Esophagus squamous epithelium (tissue), 5 donors: ENCODE measurements around the gene ENTPD2. TPM values are rescaled to one million over a fixed set of nuclear protein-coding genes. Genes with fewer than 3 reads are reported as not detected.

Source experiments
- DNase-seq: peaks from one replicate; lab custom pipeline; 2025; lab: John Stamatoyannopoulos, UW
- H3K27ac ChIP-seq, 4 donors: fragments of 200-600 bp; sonication (generic); one replicate each; pipeline ENCODE4 v1.5.1; 2016 to 2019; ENCODE audit warnings: mild to moderate bottlenecking in 1 of 4
- H3K27me3 ChIP-seq, 4 donors: fragments of 200-600 bp; sonication (generic); 1 replicate in 3 of 4; 2 replicates in 1 of 4; pipeline versions ENCODE4 v1.5.1 to v1.6.0; 2017 to 2021; ENCODE audit warnings: antibody characterized with exemption in 1 of 4
- H3K36me3 ChIP-seq, 3 donors: fragments of 200-600 bp; sonication (generic); one replicate each; pipeline ENCODE4 v1.5.1; 2016 to 2019
- H3K4me1 ChIP-seq, 3 donors: fragments of 200-600 bp; sonication (generic); one replicate each; pipeline ENCODE4 v1.5.1; 2017 to 2019
- H3K4me3 ChIP-seq, 4 donors: fragments of 200-600 bp; sonication (generic); 1 replicate in 3 of 4; 2 replicates in 1 of 4; pipeline ENCODE4 v1.5.1; 2016 to 2019; ENCODE audit warnings: mild to moderate bottlenecking in 2 of 4, moderate library complexity in 1 of 4
- H3K9me3 ChIP-seq, 3 donors: fragments of 200-600 bp; sonication (generic); one replicate each; pipeline ENCODE4 v1.5.1; 2016 to 2019
- CTCF ChIP-seq, 6 experiments: fragments of 450-650 bp in 4 of 6; fragments of 200-600 bp in 2 of 6; sonication (generic) in 2 of 6; IDR thresholded peaks; one replicate each; pipeline ENCODE4 v1.5.1; 2016 to 2019; ENCODE audit warnings: antibody characterized with exemption in 6 of 6, mild to moderate bottlenecking in 4 of 6, moderate library complexity in 4 of 6
- POLR2A ChIP-seq, 4 donors: fragments of 450-650 bp; IDR thresholded peaks; one replicate each; pipeline ENCODE4 v1.6.1; 2017; ENCODE audit warnings: antibody characterized with exemption in 4 of 4, mild to moderate bottlenecking in 4 of 4, moderate library complexity in 3 of 4
- WGBS, 2 donors: methylation state at CpG; one replicate each; pipeline ENCODE4 v1.1.5; 2018; 5-methylcytosine and 5-hydroxymethylcytosine counted together
- intact Hi-C: fragments of 100-400 bp; cut with DNase I; formaldehyde crosslinking; loops from one replicate; pipeline ENCODE4 v1.15.0; 2022
- small RNA-seq, 4 donors: library from RNA; depleted of rRNA; stranded (forward); fragments of <200 nt; gene quantifications; one replicate each; pipeline ENCODE3, GENCODE V24; 2016
- total RNA-seq, 4 donors: library from RNA; depleted of rRNA; stranded (reverse); fragments of >200 nt; gene quantifications; one replicate each; pipeline ENCODE4 v1.1.0, GENCODE V29; 2016
- donor health status: DM: yes; HTN: yes; CAD: no.

The ENTPD2 gene
- total RNA-seq, 4 donors from 2014 or later, result 0.47 to 1.3 (median 0.86) TPM

- Histone ChIP-seq H3K9me3 (no peaks in the 10 kb centered on the region), H3K4me1 (peaks cover 24 to 50% (median 27%) of the 10 kb centered on the region in 3 donors), H3K36me3 (no peaks in the 10 kb centered on the region), H3K27ac (peak overlapping the region in 2 of 4 donors; percentile 19 to 33), H3K4me3 (no peak overlapping the region), H3K27me3 (peaks cover 0 to 22% (median 0%) of the 10 kb centered on the region in 4 donors)
- intact Hi-C loops, result no loop called here
- WGBS, 2 donors, result 37 to 52% methylated on average over 7 to 8 of the region's 10 CpGs
- no peak for TF ChIP-seq CTCF (IDR thresholded peaks at IDR 0.05)
- TF ChIP-seq POLR2A (IDR thresholded peaks at IDR 0.05), result no peak
- no peak for DNase-seq
These were observed 53.5 kb downstream of the ENTPD2 start for GRCh38 chr9:137000177-137000930.

Small RNAs within 50 kb of the gene (small RNA-seq; reads per million reads assigned to genes)
- 0 to 0.15 (median 0.10) reads per million in 4 donors for gene RF00153

Other genes starting within 250 kb of the ENTPD2 start
- 10 to 100 TPM; 54.9 to 70.7 (median 61.5) TPM for gene RABL6, start 246.1 kb downstream of the ENTPD2 start, total RNA-seq
- gene AJM1, start 211.6 kb downstream of the ENTPD2 start, total RNA-seq, result 1 to 10 TPM in 2 of 4 donors, under 1 TPM in 2; 0.32 to 2.3 (median 1.0) TPM
- gene PHPT1, start 204.7 kb downstream of the ENTPD2 start, total RNA-seq, result 10 to 100 TPM; 21.9 to 53.2 (median 42.2) TPM
- 1 to 10 TPM; 1.8 to 2.9 (median 2.7) TPM for gene MAMDC4, start 201.7 kb downstream of the ENTPD2 start, total RNA-seq
- 100 to 1,000 TPM; 326 to 456 (median 356) TPM for gene EDF1, start 187.8 kb downstream of the ENTPD2 start, total RNA-seq
- 10 to 100 TPM in 3 of 4 donors, 1 to 10 TPM in 1; 8.0 to 20.9 (median 13.2) TPM for gene TRAF2, start 167.5 kb downstream of the ENTPD2 start, total RNA-seq
- 100 to 1,000 TPM; 146 to 210 (median 163) TPM for gene FBXW5, start 109.3 kb downstream of the ENTPD2 start, total RNA-seq
- gene C8G, start 108.8 kb downstream of the ENTPD2 start, total RNA-seq, result 1 to 10 TPM in 1 of 4 donors, not detected in 3; 1.6 TPM
- gene LCN12, start 101.8 kb downstream of the ENTPD2 start, total RNA-seq, result not detected
- gene PTGDS, start 76.6 kb downstream of the ENTPD2 start, total RNA-seq, result 100 to 1,000 TPM in 1 of 4 donors, 1 to 10 TPM in 3; 1.7 to 208 (median 4.8) TPM
- under 1 TPM in 1 of 4 donors, not detected in 3; 0.19 TPM for gene LCNL1, start 71.1 kb downstream of the ENTPD2 start, total RNA-seq
- gene PAXX, start 61.6 kb downstream of the ENTPD2 start, total RNA-seq, result 10 to 100 TPM; 18.3 to 56.3 (median 49.6) TPM
- 100 to 1,000 TPM in 3 of 4 donors, 10 to 100 TPM in 1; 94.8 to 442 (median 200) TPM for gene CLIC3, start 57.5 kb downstream of the ENTPD2 start, total RNA-seq
- gene ABCA2, start 25.8 kb downstream of the ENTPD2 start, total RNA-seq, result 10 to 100 TPM in 2 of 4 donors, 1 to 10 TPM in 2; 3.5 to 14.7 (median 7.6) TPM
- gene FUT7, start 22.0 kb downstream of the ENTPD2 start, total RNA-seq, result under 1 TPM in 3 of 4 donors, not detected in 1; 0.13 to 0.38 (median 0.21) TPM
- 10 to 100 TPM; 11.9 to 45.2 (median 20.3) TPM for gene NPDC1, start 7.9 kb downstream of the ENTPD2 start, total RNA-seq
- 10 to 100 TPM in 3 of 4 donors, 1 to 10 TPM in 1; 8.2 to 21.2 (median 14.7) TPM for gene SAPCD2, start 16.5 kb upstream of the ENTPD2 start, total RNA-seq
- gene UAP1L1, start 23.5 kb upstream of the ENTPD2 start, total RNA-seq, result 1 to 10 TPM; 2.2 to 4.7 (median 3.7) TPM
- 10 to 100 TPM; 25.6 to 50.9 (median 39.4) TPM for gene MAN1B1, start 32.9 kb upstream of the ENTPD2 start, total RNA-seq
- 100 to 1,000 TPM in 1 of 4 donors, 10 to 100 TPM in 3; 41.1 to 109 (median 62.4) TPM for gene DPP7, start 60.7 kb upstream of the ENTPD2 start, total RNA-seq
- under 1 TPM in 1 of 4 donors, not detected in 3; 0.38 TPM for gene GRIN1, start 85.1 kb upstream of the ENTPD2 start, total RNA-seq
- 1 to 10 TPM in 1 of 4 donors, under 1 TPM in 2, not detected in 1; 0.82 to 3.7 (median 0.95) TPM for gene LRRC26, start 116.0 kb upstream of the ENTPD2 start, total RNA-seq
- not detected for gene TMEM210, start 118.0 kb upstream of the ENTPD2 start, total RNA-seq
- gene ANAPC2, start 134.5 kb upstream of the ENTPD2 start, total RNA-seq, result 10 to 100 TPM; 14.0 to 34.1 (median 25.1) TPM
- 100 to 1,000 TPM in 2 of 4 donors, 10 to 100 TPM in 2; 67.1 to 124 (median 96.7) TPM for gene SSNA1, start 134.6 kb upstream of the ENTPD2 start, total RNA-seq
- 10 to 100 TPM; 13.0 to 34.2 (median 15.8) TPM for gene TPRN, start 146.7 kb upstream of the ENTPD2 start, total RNA-seq
- gene TMEM203, start 151.6 kb upstream of the ENTPD2 start, total RNA-seq, result 10 to 100 TPM; 19.4 to 29.6 (median 25.4) TPM
- 10 to 100 TPM in 1 of 4 donors, 1 to 10 TPM in 3; 5.3 to 11.2 (median 7.7) TPM for gene NDOR1, start 151.6 kb upstream of the ENTPD2 start, total RNA-seq
- 1 to 10 TPM; 2.3 to 3.2 (median 2.5) TPM for gene RNF208, start 168.2 kb upstream of the ENTPD2 start, total RNA-seq
- gene CYSRT1, start 171.1 kb upstream of the ENTPD2 start, total RNA-seq, result 100 to 1,000 TPM; 114 to 301 (median 152) TPM
- gene RNF224, start 173.4 kb upstream of the ENTPD2 start, total RNA-seq, result 1 to 10 TPM; 1.2 to 5.2 (median 3.0) TPM
- gene SLC34A3, start 176.8 kb upstream of the ENTPD2 start, total RNA-seq, result 1 to 10 TPM in 1 of 4 donors, under 1 TPM in 2, not detected in 1; 0.11 to 1.7 (median 0.38) TPM
- 100 to 1,000 TPM; 367 to 753 (median 540) TPM for gene TUBB4B, start 187.2 kb upstream of the ENTPD2 start, total RNA-seq
- not detected for gene STPG3, start 197.2 kb upstream of the ENTPD2 start, total RNA-seq
- gene NELFB, start 201.3 kb upstream of the ENTPD2 start, total RNA-seq, result 10 to 100 TPM; 26.1 to 41.4 (median 35.2) TPM
- gene TOR4A, start 223.7 kb upstream of the ENTPD2 start, total RNA-seq, result 10 to 100 TPM in 3 of 4 donors, 1 to 10 TPM in 1; 8.8 to 17.5 (median 13.5) TPM
- gene NRARP, start 248.2 kb upstream of the ENTPD2 start, total RNA-seq, result 10 to 100 TPM; 19.6 to 33.9 (median 27.5) TPM